ENCODE results near the gene CHST6.

DNA sequence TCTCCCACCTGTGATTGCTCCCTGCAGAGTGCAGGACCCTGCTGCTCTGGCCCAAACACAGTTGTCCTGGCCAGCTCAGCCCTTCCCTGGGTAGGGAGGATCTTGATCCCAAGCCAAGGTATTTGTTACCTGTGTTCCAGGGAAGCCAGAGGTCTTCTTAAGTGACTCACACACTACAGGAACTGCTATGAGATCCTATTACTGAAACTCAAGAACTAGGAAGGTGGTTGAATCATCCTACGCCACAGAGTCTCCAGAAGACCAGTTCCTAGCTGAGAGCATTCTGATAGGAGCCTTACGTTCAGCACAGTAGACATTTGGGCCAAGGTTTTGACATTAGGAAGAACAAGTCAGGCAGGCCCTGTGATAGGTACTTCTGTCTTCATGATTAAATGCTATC lies 12.0 kb downstream of the CHST6 start:
- TF ChIP-seq POLR2A (IDR thresholded peaks at IDR 0.05): no peak
- TF ChIP-seq, protein P1, sequence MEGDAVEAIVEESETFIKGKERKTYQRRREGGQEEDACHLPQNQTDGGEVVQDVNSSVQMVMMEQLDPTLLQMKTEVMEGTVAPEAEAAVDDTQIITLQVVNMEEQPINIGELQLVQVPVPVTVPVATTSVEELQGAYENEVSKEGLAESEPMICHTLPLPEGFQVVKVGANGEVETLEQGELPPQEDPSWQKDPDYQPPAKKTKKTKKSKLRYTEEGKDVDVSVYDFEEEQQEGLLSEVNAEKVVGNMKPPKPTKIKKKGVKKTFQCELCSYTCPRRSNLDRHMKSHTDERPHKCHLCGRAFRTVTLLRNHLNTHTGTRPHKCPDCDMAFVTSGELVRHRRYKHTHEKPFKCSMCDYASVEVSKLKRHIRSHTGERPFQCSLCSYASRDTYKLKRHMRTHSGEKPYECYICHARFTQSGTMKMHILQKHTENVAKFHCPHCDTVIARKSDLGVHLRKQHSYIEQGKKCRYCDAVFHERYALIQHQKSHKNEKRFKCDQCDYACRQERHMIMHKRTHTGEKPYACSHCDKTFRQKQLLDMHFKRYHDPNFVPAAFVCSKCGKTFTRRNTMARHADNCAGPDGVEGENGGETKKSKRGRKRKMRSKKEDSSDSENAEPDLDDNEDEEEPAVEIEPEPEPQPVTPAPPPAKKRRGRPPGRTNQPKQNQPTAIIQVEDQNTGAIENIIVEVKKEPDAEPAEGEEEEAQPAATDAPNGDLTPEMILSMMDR (IDR thresholded peaks at IDR 0.05): no peak
